Lower leg skin (tissue), 4 donors: ENCODE data around the gene TSPAN1. TPM values are rescaled to one million over a fixed set of nuclear protein-coding genes. Genes with fewer than 3 reads are reported as not detected.
A peak's percentile ranks its signal among the peaks of the same experiment; 100 is the strongest.

ENCODE experiments used
- DNase-seq, 2 donors: peaks; one replicate each; pipeline ENCODE4 v3.0.0-alpha.2; 2019; ENCODE audit warnings: low spot score in 2 of 2
- H3K4me3 ChIP-seq: fragments of 200-600 bp; sonication (generic); 2 replicates; pipeline ENCODE4 v1.5.1; 2017; ENCODE audit warnings: mild to moderate bottlenecking, low read depth; ENCODE audit not compliant: poor library complexity, severe bottlenecking
- POLR2A ChIP-seq, 2 donors: fragments of 450-650 bp; IDR thresholded peaks; one replicate each; pipeline ENCODE4 v1.6.1; 2016 to 2017; ENCODE audit warnings: antibody characterized with exemption in 2 of 2, mild to moderate bottlenecking in 1 of 2, moderate library complexity in 1 of 2
- WGBS, 2 donors: methylation state at CpG; one replicate each; pipeline ENCODE4 v1.1.5; 2018; 5-methylcytosine and 5-hydroxymethylcytosine counted together
- intact Hi-C: fragments of 100-400 bp; cut with DNase I; formaldehyde crosslinking; loops from one replicate; pipeline ENCODE4 v1.15.0; 2023; ENCODE audit warnings: low total_unique reads
- total RNA-seq, 4 donors: library from RNA; depleted of rRNA; stranded (reverse); fragments of >200 nt; gene quantifications; one replicate each; pipeline ENCODE4 v1.1.0, GENCODE V29; 2016
- TF ChIP-seq, protein P1 (sequence below), 3 donors: fragments of 450-650 bp; IDR thresholded peaks; one replicate each; pipeline ENCODE4 v1.5.1; 2016; ENCODE audit warnings: antibody characterized with exemption in 3 of 3, mild to moderate bottlenecking in 3 of 3, moderate library complexity in 2 of 3

Gene TSPAN1
- total RNA-seq, 4 donors from 2014 or later, result 2.9 to 10.9 (median 5.9) TPM

DNA sequence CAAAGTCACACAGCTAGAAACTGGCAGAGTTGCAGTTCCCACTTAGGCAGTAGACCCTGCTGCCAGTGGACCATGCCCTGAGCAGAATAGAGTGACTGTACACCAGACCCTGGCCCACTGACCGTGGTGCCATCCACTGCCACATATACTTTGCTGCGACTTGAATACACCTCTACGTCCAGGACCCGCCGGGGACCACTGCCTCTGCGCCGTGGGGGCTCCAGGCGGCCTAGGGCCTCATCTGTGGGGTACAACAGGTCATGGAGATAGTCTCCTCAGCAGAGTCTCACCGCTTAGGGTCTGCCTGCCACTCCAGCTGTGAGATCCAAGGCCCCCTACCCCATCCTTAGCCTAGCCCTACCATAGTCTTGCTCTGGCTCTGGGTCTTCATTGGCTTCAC lies 21.7 kb downstream of the TSPAN1 start:
- TF ChIP-seq, protein P1, sequence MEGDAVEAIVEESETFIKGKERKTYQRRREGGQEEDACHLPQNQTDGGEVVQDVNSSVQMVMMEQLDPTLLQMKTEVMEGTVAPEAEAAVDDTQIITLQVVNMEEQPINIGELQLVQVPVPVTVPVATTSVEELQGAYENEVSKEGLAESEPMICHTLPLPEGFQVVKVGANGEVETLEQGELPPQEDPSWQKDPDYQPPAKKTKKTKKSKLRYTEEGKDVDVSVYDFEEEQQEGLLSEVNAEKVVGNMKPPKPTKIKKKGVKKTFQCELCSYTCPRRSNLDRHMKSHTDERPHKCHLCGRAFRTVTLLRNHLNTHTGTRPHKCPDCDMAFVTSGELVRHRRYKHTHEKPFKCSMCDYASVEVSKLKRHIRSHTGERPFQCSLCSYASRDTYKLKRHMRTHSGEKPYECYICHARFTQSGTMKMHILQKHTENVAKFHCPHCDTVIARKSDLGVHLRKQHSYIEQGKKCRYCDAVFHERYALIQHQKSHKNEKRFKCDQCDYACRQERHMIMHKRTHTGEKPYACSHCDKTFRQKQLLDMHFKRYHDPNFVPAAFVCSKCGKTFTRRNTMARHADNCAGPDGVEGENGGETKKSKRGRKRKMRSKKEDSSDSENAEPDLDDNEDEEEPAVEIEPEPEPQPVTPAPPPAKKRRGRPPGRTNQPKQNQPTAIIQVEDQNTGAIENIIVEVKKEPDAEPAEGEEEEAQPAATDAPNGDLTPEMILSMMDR (IDR thresholded peaks at IDR 0.05), result no peak
- no peak for TF ChIP-seq POLR2A (IDR thresholded peaks at IDR 0.05)
- WGBS, 2 donors, result 93% methylated on average over 7 to 9 of the region's 9 CpGs
- intact Hi-C loops, result no loop called here
- DNase-seq, result no peak
- H3K4me3 ChIP-seq, result no peak overlapping the region

DNA sequence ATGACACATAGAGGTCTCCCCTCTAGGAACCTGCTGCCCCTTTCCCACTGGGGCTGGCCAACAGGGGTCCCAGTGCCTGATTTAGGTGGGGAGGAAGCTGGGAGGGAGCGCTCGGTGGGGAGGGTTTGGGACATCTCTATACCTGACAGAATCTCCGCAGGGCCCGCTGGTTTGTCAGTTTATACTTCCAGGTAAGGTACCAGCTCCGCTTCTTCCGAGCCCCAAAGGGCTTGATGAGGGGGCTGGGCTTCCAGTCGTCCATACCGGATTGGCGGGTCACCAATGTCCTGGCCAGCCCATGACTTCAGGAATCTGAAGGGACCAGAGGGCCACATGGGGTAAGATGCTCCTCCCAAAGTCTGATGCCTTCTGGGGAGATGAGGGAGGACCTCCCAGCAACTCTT lies 22.7 kb downstream of the TSPAN1 start:
- no peak for TF ChIP-seq POLR2A (IDR thresholded peaks at IDR 0.05)
- 48 to 56% methylated on average over 9 of the region's 9 CpGs for WGBS, 2 donors

DNA sequence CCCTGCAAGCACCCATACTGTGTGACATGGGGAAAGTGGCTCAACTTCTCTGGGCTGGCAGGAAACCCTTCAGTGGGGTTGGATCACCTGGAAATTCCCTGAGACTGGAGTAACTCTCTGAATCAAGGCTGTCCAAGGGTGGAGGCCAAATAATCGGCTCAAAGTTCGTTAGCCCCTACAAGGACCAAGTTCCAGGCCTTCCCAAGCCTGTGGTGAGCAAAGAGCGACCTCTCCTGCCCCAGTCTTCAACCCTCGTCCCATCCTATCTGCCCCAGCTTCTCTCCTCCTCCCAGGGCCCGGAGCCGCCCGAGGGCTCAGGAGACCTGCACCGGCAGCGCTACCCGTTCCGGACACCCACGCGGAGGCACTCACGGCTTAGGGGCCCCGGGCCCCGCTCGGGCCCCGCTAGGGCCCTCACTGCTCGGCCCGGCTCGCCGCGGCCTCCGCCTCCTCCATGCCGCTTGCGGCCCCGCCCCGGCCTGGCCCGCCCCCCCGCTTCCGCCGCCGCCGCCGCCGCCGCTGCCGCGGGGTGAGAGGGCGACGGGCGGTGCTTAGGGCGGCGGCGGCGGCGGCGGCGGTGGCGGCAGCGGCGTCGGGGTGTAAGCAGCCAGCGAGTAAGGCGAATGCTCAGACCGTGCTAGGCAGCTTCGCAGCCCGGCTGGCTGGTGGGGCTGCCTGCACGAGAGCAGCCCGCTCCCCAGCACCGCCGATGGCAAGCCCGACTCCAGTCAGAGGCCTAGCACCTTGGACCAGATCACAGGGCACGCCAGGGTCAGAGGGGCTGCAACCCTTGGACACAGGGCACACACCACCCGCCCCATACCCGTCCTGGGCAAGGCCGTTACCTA lies 23.3 kb downstream of the TSPAN1 start, which contains the start of gene POMGNT1:
POMGNT1 (minus strand) TSS at position 471 of the 848 bp plus-strand sequence. CDS start 613 bp downstream, outside the sequence.
- intact Hi-C loops, result no loop called here
- no peak for TF ChIP-seq POLR2A (IDR thresholded peaks at IDR 0.05)
- TF ChIP-seq, protein P1 (IDR thresholded peaks at IDR 0.05), result no peak
- no peak for DNase-seq
- 1% methylated on average over 19 to 41 of the region's 67 CpGs for WGBS, 2 donors
- H3K4me3 ChIP-seq, result peak within 1 kb of the TSS; percentile 50

More for the DNA sequence above, 22.7 kb downstream of the TSPAN1 start:
- DNase-seq, result no peak
- intact Hi-C loops, result no loop called here
- peak overlapping the region; percentile 41 for H3K4me3 ChIP-seq

DNA sequence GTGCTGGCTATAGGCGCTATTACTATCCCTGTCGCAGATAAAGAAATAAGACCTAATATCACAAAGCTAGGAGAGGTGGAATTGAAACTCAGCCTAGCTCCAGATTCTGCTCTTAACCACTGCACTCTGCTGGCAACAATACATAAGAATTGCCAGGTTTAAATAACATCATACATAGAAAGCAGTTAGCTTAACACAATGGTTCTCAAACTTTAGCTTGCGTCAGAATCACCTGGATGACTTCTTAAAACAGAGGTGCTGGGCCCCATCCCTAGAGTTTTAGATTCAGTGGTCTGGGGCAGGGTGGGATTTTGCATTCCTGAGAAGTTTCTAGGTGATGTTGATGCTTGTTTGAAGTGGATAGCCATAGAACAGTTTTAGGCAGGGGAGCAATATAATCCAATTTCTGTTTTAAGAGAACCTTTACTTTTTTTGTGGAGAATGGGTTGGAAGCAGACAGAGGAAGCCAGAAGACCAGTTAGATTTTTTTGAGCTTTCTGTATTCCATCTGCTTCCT lies 24.4 kb downstream of the TSPAN1 start:
- WGBS, 2 donors, result 54 to 59% methylated on average over 3 of the region's 3 CpGs
- intact Hi-C loops, result no loop called here
- H3K4me3 ChIP-seq, result no peak overlapping the region

GRCh38 chr1:46203738-46204405 lies 29.0 kb downstream of the TSPAN1 start:
- DNase-seq, result no peak
- TF ChIP-seq, protein P1 (IDR thresholded peaks at IDR 0.05), result no peak
- TF ChIP-seq POLR2A (IDR thresholded peaks at IDR 0.05), result no peak
- 9 to 11% methylated on average over 14 of the region's 14 CpGs for WGBS, 2 donors
- peak overlapping the region; percentile 42 for H3K4me3 ChIP-seq
- intact Hi-C loops, result no loop called here

More for the DNA sequence above, 24.4 kb downstream of the TSPAN1 start:
- TF ChIP-seq, protein P1 (IDR thresholded peaks at IDR 0.05), result no peak
- no peak for TF ChIP-seq POLR2A (IDR thresholded peaks at IDR 0.05)
- no peak for DNase-seq

DNA sequence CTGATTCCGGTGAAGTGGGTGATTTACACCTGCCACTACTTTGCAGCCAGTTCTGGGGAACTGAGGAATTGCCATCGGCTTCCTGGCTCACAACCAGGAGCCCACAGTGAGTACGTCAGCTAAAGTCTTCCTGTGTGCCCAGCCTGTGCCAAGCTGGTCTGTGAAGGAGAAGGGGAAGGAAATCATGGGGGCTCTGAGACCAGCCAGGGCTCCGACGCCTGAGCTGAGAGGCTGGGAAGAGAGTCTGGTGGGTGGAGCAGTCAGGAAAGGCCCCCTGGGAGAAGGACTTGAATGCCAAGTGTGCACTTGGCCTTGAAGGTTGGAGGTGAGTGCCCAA lies 29.5 kb downstream of the TSPAN1 start:
- DNase-seq, result peak in 1 of 2 donors; percentile 90
- 7 to 17% methylated on average over 5 of the region's 5 CpGs for WGBS, 2 donors
- no peak overlapping the region for H3K4me3 ChIP-seq
- TF ChIP-seq, protein P1 (IDR thresholded peaks at IDR 0.05), result no peak
- TF ChIP-seq POLR2A (IDR thresholded peaks at IDR 0.05), result no peak
- intact Hi-C loops, result no loop called here
